ENCODE results near the gene NKAPL.
"Not testable (repeated sequence)": the region's sequence is repeated elsewhere in the genome, so short reads cannot be mapped to it uniquely, and the experiment has no call there.

The NKAPL gene

GRCh38 chr6:28282926-28283325 lies 23.8 kb downstream of the NKAPL start:
- H2AFZ ChIP-seq (ENCODE audit: low read depth, low read length), result no peak overlapping the region
- peak overlapping the region; percentile 79 for H3K4me3 ChIP-seq (ENCODE audit: low read length)
- no peaks in the 10 kb centered on the region for H3K9me3 ChIP-seq (ENCODE audit: low read length)
- H3K27me3 ChIP-seq (ENCODE audit: insufficient read depth, low read length), result no peaks in the 10 kb centered on the region
- peaks cover 38% of the 10 kb centered on the region for H3K36me3 ChIP-seq (ENCODE audit: insufficient read depth, low read length)
- H3K4me1 ChIP-seq (ENCODE audit: insufficient read depth, low read length), result peaks cover 6% of the 10 kb centered on the region

GRCh38 chr6:28291573-28291972 lies 32.5 kb downstream of the NKAPL start:
- Histone ChIP-seq H3K36me3 (ENCODE audit: insufficient read depth, low read length) (peaks cover 50% of the 10 kb centered on the region), H3K9me3 (ENCODE audit: low read length) (peaks cover 10% of the 10 kb centered on the region), H3K4me3 (ENCODE audit: low read length) (no peak overlapping the region), H2AFZ (ENCODE audit: low read depth, low read length) (no peak overlapping the region), H3K27me3 (ENCODE audit: insufficient read depth, low read length) (no peaks in the 10 kb centered on the region), H3K4me1 (ENCODE audit: insufficient read depth, low read length) (no peaks in the 10 kb centered on the region)

GRCh38 chr6:28295326-28295725 lies 36.2 kb downstream of the NKAPL start:
- Histone ChIP-seq H3K4me1 (ENCODE audit: insufficient read depth, low read length) (no peaks in the 10 kb centered on the region), H2AFZ (ENCODE audit: low read depth, low read length) (no peak overlapping the region), H3K9me3 (ENCODE audit: low read length) (peaks cover 4% of the 10 kb centered on the region), H3K36me3 (ENCODE audit: insufficient read depth, low read length) (peaks cover 45% of the 10 kb centered on the region), H3K4me3 (ENCODE audit: low read length) (no peak overlapping the region), H3K27me3 (ENCODE audit: insufficient read depth, low read length) (no peaks in the 10 kb centered on the region)

GRCh38 chr6:28296520-28297060 lies 37.5 kb downstream of the NKAPL start:
- Histone ChIP-seq H3K36me3 (ENCODE audit: insufficient read depth, low read length) (peaks cover 55% of the 10 kb centered on the region), H2AFZ (ENCODE audit: low read depth, low read length) (no peak overlapping the region), H3K9me3 (ENCODE audit: low read length) (no peaks in the 10 kb centered on the region), H3K27me3 (ENCODE audit: insufficient read depth, low read length) (no peaks in the 10 kb centered on the region), H3K4me1 (ENCODE audit: insufficient read depth, low read length) (no peaks in the 10 kb centered on the region), H3K4me3 (ENCODE audit: low read length) (no peak overlapping the region)

GRCh38 chr6:28303570-28303969 lies 44.5 kb downstream of the NKAPL start:
- H3K27me3 ChIP-seq (ENCODE audit: insufficient read depth, low read length), result no peaks in the 10 kb centered on the region
- no peak overlapping the region for H2AFZ ChIP-seq (ENCODE audit: low read depth, low read length)
- peaks cover 2% of the 10 kb centered on the region for H3K9me3 ChIP-seq (ENCODE audit: low read length)
- no peaks in the 10 kb centered on the region for H3K4me1 ChIP-seq (ENCODE audit: insufficient read depth, low read length)
- H3K36me3 ChIP-seq (ENCODE audit: insufficient read depth, low read length), result peaks cover 40% of the 10 kb centered on the region
- H3K4me3 ChIP-seq (ENCODE audit: low read length), result no peak overlapping the region

- H3K36me3 ChIP-seq (ENCODE audit: insufficient read depth, low read length), result peaks cover 21% of the 10 kb centered on the region
- not testable (repeated sequence) for H3K9me3 ChIP-seq (ENCODE audit: low read length); H3K4me3 ChIP-seq (ENCODE audit: low read length); H2AFZ ChIP-seq (ENCODE audit: low read depth, low read length); H3K4me1 ChIP-seq (ENCODE audit: insufficient read depth, low read length); H3K27me3 ChIP-seq (ENCODE audit: insufficient read depth, low read length)
These were observed 47.3 kb downstream of the NKAPL start for GRCh38 chr6:28306363-28306762.

Measured in neuron (in vitro differentiated cells).